Vagina (tissue), 2 donors: ENCODE data around the gene VTA1. TPM values are rescaled to one million over a fixed set of nuclear protein-coding genes. Genes with fewer than 3 reads are reported as not detected.
"Not testable (repeated sequence)": the region's sequence is repeated elsewhere in the genome, so short reads cannot be mapped to it uniquely, and the experiment has no call there.

Experiments used
- DNase-seq, 2 donors: peaks; one replicate each; pipeline ENCODE4 v3.0.0-alpha.2; 2017; ENCODE audit errors: extremely low spot score in 2 of 2
- H3K27ac ChIP-seq: fragments of 200-600 bp; sonication (generic); one replicate; pipeline ENCODE4 v1.5.1; 2019
- H3K27me3 ChIP-seq: fragments of 200-600 bp; sonication (generic); one replicate; pipeline ENCODE4 v1.5.1; 2019
- H3K36me3 ChIP-seq, 2 donors: fragments of 200-600 bp; sonication (generic); one replicate each; pipeline ENCODE4 v1.5.1; 2017 to 2019
- H3K4me1 ChIP-seq: fragments of 200-600 bp; sonication (generic); one replicate; pipeline ENCODE4 v1.5.1; 2019
- H3K4me3 ChIP-seq, 2 donors: fragments of 200-600 bp; sonication (generic); 1 replicate in 1 of 2; 2 replicates in 1 of 2; pipeline ENCODE4 v1.5.1; 2016 to 2019
- H3K9me3 ChIP-seq: fragments of 200-600 bp; sonication (generic); one replicate; pipeline ENCODE4 v1.5.1; 2019
- CTCF ChIP-seq, 3 experiments: fragments of 450-650 bp in 2 of 3; fragments of 200-600 bp in 1 of 3; sonication (generic) in 1 of 3; IDR thresholded peaks; one replicate each; pipeline ENCODE4 v1.5.1; 2017 to 2019; ENCODE audit warnings: antibody characterized with exemption in 3 of 3, mild to moderate bottlenecking in 2 of 3, moderate library complexity in 2 of 3
- POLR2A ChIP-seq, 2 donors: fragments of 450-650 bp; IDR thresholded peaks; one replicate each; pipeline ENCODE4 v1.6.1; 2017; ENCODE audit warnings: antibody characterized with exemption in 2 of 2, mild to moderate bottlenecking in 2 of 2, moderate library complexity in 2 of 2
- POLR2AphosphoS5 ChIP-seq, 2 donors: sonication (generic); formaldehyde crosslinking; IDR thresholded peaks; one replicate each; pipeline ENCODE4 v1.9.0; 2017; ENCODE audit warnings: antibody characterized with exemption in 2 of 2, mild to moderate bottlenecking in 2 of 2, low read depth in 1 of 2; ENCODE audit not compliant: insufficient read depth in 1 of 2
- intact Hi-C: fragments of 100-400 bp; cut with DNase I; formaldehyde crosslinking; loops from one replicate; pipeline ENCODE4 v1.15.1; 2023
- total RNA-seq: library from RNA; depleted of rRNA; stranded (reverse); fragments of >200 nt; gene quantifications from one replicate; pipeline ENCODE4 v1.2.3, GENCODE V29; 2016

The VTA1 gene
- total RNA-seq, 1 donor from 2014 or later: 46.4 TPM

- no peaks in the 10 kb centered on the region for H3K9me3 ChIP-seq
- no peaks in the 10 kb centered on the region for H3K4me1 ChIP-seq
- H3K27ac ChIP-seq: no peak overlapping the region
- TF ChIP-seq POLR2A (IDR thresholded peaks at IDR 0.05): no peak
- TF ChIP-seq CTCF (IDR thresholded peaks at IDR 0.05): no peak
- TF ChIP-seq POLR2AphosphoS5 (IDR thresholded peaks at IDR 0.05; ENCODE audit: insufficient read depth in 1 of 2, low read depth in 1 of 2): no peak
- DNase-seq: no peak
- no peak overlapping the region for H3K4me3 ChIP-seq
- no peaks in the 10 kb centered on the region for H3K36me3 ChIP-seq
- no peaks in the 10 kb centered on the region for H3K27me3 ChIP-seq
- intact Hi-C loops: no loop called here
Observed at GRCh38 chr6:142118925-142119324, 28.1 kb upstream of the VTA1 start.

- Histone ChIP-seq H3K27me3 (no peaks in the 10 kb centered on the region), H3K9me3 (no peaks in the 10 kb centered on the region), H3K36me3 (no peaks in the 10 kb centered on the region), H3K4me1 (no peaks in the 10 kb centered on the region), H3K27ac (no peak overlapping the region), H3K4me3 (no peak overlapping the region)
- intact Hi-C loops: no loop called here
- no peak for DNase-seq
- TF ChIP-seq POLR2AphosphoS5 (IDR thresholded peaks at IDR 0.05; ENCODE audit: insufficient read depth in 1 of 2, low read depth in 1 of 2): no peak
- TF ChIP-seq CTCF (IDR thresholded peaks at IDR 0.05): no peak
- no peak for TF ChIP-seq POLR2A (IDR thresholded peaks at IDR 0.05)
Observed at GRCh38 chr6:142121342-142121741, 25.7 kb upstream of the VTA1 start.

- no peak overlapping the region for H3K27ac ChIP-seq
- no peaks in the 10 kb centered on the region for H3K36me3 ChIP-seq
- H3K4me3 ChIP-seq: no peak overlapping the region
- no peaks in the 10 kb centered on the region for H3K27me3 ChIP-seq
- H3K9me3 ChIP-seq: no peaks in the 10 kb centered on the region
- no peaks in the 10 kb centered on the region for H3K4me1 ChIP-seq
- intact Hi-C loops: no loop called here
- DNase-seq: no peak
- TF ChIP-seq CTCF (IDR thresholded peaks at IDR 0.05) (no peak), POLR2AphosphoS5 (IDR thresholded peaks at IDR 0.05; ENCODE audit: insufficient read depth in 1 of 2, low read depth in 1 of 2) (no peak), POLR2A (IDR thresholded peaks at IDR 0.05) (no peak)
Observed at GRCh38 chr6:142130814-142131213, 16.2 kb upstream of the VTA1 start.

- intact Hi-C loops: no loop called here
- Histone ChIP-seq H3K27ac (no peak within 1 kb of the TSS), H3K36me3 (no peaks in the 10 kb centered on the region), H3K27me3 (no peaks in the 10 kb centered on the region), H3K4me3 (no peak within 1 kb of the TSS), H3K9me3 (no peaks in the 10 kb centered on the region), H3K4me1 (no peaks in the 10 kb centered on the region)
- TF ChIP-seq POLR2A (IDR thresholded peaks at IDR 0.05) (no peak), CTCF (IDR thresholded peaks at IDR 0.05) (no peak), POLR2AphosphoS5 (IDR thresholded peaks at IDR 0.05; ENCODE audit: insufficient read depth in 1 of 2, low read depth in 1 of 2) (no peak)
- DNase-seq: no peak
Observed at GRCh38 chr6:142132625-142133024, 14.4 kb upstream of the VTA1 start, which contains the start of gene GJE1. Gene GJE1, plus strand, starts transcription at chr6:142132925. Its CDS starts 234 bp downstream, at chr6:142133159.

- no peak overlapping the region for H3K27ac ChIP-seq
- intact Hi-C loops: no loop called here
Observed at GRCh38 chr6:142138876-142139275, 8.2 kb upstream of the VTA1 start.

GRCh38 chr6:142141531-142141930 lies 5.5 kb upstream of the VTA1 start:
- H3K9me3 ChIP-seq, H3K27ac ChIP-seq, H3K36me3 ChIP-seq, intact Hi-C loops, H3K4me3 ChIP-seq, DNase-seq, H3K27me3 ChIP-seq, H3K4me1 ChIP-seq: not testable (repeated sequence)

More at GRCh38 chr6:142138876-142139275, 8.2 kb upstream of the VTA1 start:
- DNase-seq: no peak
- TF ChIP-seq CTCF (IDR thresholded peaks at IDR 0.05) (no peak), POLR2AphosphoS5 (IDR thresholded peaks at IDR 0.05; ENCODE audit: insufficient read depth in 1 of 2, low read depth in 1 of 2) (no peak), POLR2A (IDR thresholded peaks at IDR 0.05) (no peak)
- no peaks in the 10 kb centered on the region for H3K9me3 ChIP-seq
- no peak overlapping the region for H3K4me3 ChIP-seq
- H3K27me3 ChIP-seq: no peaks in the 10 kb centered on the region
- no peaks in the 10 kb centered on the region for H3K4me1 ChIP-seq
- H3K36me3 ChIP-seq: no peaks in the 10 kb centered on the region
